NK-92 (cell line): ENCODE data around the gene PSMD6.

Source experiments
- DNase-seq: peaks from one replicate; lab custom pipeline; 2025; ENCODE audit not compliant: unreplicated experiment; lab: John Stamatoyannopoulos, UW

PSMD6 gene

GRCh38 chr3:63980019-63980418 is 43.3 kb downstream of the PSMD6 start:
- no peak for DNase-seq

GRCh38 chr3:63979093-63979885 is 44.0 kb downstream of the PSMD6 start:
- DNase-seq = no peak

- DNase-seq = no peak
These were observed 45.4 kb downstream of the PSMD6 start for GRCh38 chr3:63977893-63978292.

- DNase-seq = no peak
These were observed 46.5 kb downstream of the PSMD6 start for GRCh38 chr3:63976872-63977200.

GRCh38 chr3:63976161-63976871 is 47.0 kb downstream of the PSMD6 start:
- DNase-seq = no peak

GRCh38 chr3:63975723-63976122 is 47.6 kb downstream of the PSMD6 start:
- DNase-seq = no peak

GRCh38 chr3:63974451-63974850 is 48.8 kb downstream of the PSMD6 start:
- DNase-seq = no peak

- no peak for DNase-seq
These were observed 49.9 kb downstream of the PSMD6 start for GRCh38 chr3:63973406-63973805.

GRCh38 chr3:63972987-63973386 is 50.3 kb downstream of the PSMD6 start:
- DNase-seq = no peak

GRCh38 chr3:63972196-63972595 is 51.1 kb downstream of the PSMD6 start:
- no peak for DNase-seq

- DNase-seq = no peak
These were observed 52.4 kb downstream of the PSMD6 start for GRCh38 chr3:63970631-63971475.

GRCh38 chr3:63969876-63970275 is 53.4 kb downstream of the PSMD6 start:
- DNase-seq = no peak

GRCh38 chr3:63968612-63969350 is 54.5 kb downstream of the PSMD6 start:
- DNase-seq = no peak

- DNase-seq = no peak
These were observed 55.4 kb downstream of the PSMD6 start for GRCh38 chr3:63967675-63968611.

- no peak for DNase-seq
These were observed 56.4 kb downstream of the PSMD6 start for GRCh38 chr3:63966871-63967270.

GRCh38 chr3:63966007-63966406 is 57.3 kb downstream of the PSMD6 start:
- no peak for DNase-seq

GRCh38 chr3:63964681-63965485 is 58.4 kb downstream of the PSMD6 start:
- no peak for DNase-seq

GRCh38 chr3:63963496-63963895 is 59.8 kb downstream of the PSMD6 start:
- no peak for DNase-seq

- no peak for DNase-seq
These were observed 61.4 kb downstream of the PSMD6 start for GRCh38 chr3:63961891-63962290.
